ENCODE measurements around the gene HIVEP1. TPM values are rescaled to one million over a fixed set of nuclear protein-coding genes. Genes with fewer than 3 reads are reported as not detected.
A peak's percentile ranks its signal among the peaks of the same experiment; 100 is the strongest.

Gene HIVEP1
- total RNA-seq, 4 donors from 2014 or later, result 15.2 to 26.9 (median 17.6) TPM

DNA sequence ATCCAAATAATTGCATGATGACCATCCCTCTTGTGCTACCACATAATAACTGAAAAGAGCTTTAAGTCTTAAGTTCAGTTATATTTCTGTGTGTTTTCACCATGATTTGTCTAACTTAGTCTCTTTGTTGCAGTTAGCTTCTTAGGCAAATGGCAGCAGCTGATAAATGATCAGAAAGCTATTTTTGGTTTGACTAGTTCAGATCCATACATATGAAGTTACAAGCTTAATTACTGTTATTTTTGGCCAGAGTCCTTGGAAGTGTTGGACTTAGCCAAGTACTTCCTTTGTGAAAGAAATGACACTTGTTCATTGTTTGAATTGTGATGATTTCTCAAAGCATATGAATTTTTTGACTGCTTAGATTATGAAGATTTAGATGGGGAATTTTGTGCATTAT lies 54.2 kb downstream of the HIVEP1 start:
- Histone ChIP-seq H3K4me1 (peaks cover 0 to 15% (median 0%) of the 10 kb centered on the region in 3 donors), H3K4me3 (no peak overlapping the region), H3K27ac (no peak overlapping the region), H3K36me3 (no peaks in the 10 kb centered on the region), H3K9me3 (no peaks in the 10 kb centered on the region), H3K27me3 (no peaks in the 10 kb centered on the region)
- no peak for ATAC-seq
- TF ChIP-seq POLR2AphosphoS5 (IDR thresholded peaks at IDR 0.05) (no peak), POLR2A (IDR thresholded peaks at IDR 0.05) (no peak), EP300 (IDR thresholded peaks at IDR 0.05) (no peak)
- TF ChIP-seq, protein P1, sequence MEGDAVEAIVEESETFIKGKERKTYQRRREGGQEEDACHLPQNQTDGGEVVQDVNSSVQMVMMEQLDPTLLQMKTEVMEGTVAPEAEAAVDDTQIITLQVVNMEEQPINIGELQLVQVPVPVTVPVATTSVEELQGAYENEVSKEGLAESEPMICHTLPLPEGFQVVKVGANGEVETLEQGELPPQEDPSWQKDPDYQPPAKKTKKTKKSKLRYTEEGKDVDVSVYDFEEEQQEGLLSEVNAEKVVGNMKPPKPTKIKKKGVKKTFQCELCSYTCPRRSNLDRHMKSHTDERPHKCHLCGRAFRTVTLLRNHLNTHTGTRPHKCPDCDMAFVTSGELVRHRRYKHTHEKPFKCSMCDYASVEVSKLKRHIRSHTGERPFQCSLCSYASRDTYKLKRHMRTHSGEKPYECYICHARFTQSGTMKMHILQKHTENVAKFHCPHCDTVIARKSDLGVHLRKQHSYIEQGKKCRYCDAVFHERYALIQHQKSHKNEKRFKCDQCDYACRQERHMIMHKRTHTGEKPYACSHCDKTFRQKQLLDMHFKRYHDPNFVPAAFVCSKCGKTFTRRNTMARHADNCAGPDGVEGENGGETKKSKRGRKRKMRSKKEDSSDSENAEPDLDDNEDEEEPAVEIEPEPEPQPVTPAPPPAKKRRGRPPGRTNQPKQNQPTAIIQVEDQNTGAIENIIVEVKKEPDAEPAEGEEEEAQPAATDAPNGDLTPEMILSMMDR (IDR thresholded peaks at IDR 0.05), result no peak

- Histone ChIP-seq H3K27me3 (no peaks in the 10 kb centered on the region), H3K9me3 (no peaks in the 10 kb centered on the region), H3K4me3 (no peak overlapping the region), H3K4me1 (peaks cover 0 to 15% (median 0%) of the 10 kb centered on the region in 3 donors), H3K27ac (no peak overlapping the region), H3K36me3 (no peaks in the 10 kb centered on the region)
- TF ChIP-seq, protein P1 (IDR thresholded peaks at IDR 0.05), result no peak
- ATAC-seq, result no peak
- 92 to 94% methylated on average over 3 to 6 of the region's 6 CpGs for WGBS, 2 donors (ENCODE audit: low coverage in 1 of 2)
Observed at GRCh38 chr6:12068899-12069557, 56.9 kb downstream of the HIVEP1 start.

DNA sequence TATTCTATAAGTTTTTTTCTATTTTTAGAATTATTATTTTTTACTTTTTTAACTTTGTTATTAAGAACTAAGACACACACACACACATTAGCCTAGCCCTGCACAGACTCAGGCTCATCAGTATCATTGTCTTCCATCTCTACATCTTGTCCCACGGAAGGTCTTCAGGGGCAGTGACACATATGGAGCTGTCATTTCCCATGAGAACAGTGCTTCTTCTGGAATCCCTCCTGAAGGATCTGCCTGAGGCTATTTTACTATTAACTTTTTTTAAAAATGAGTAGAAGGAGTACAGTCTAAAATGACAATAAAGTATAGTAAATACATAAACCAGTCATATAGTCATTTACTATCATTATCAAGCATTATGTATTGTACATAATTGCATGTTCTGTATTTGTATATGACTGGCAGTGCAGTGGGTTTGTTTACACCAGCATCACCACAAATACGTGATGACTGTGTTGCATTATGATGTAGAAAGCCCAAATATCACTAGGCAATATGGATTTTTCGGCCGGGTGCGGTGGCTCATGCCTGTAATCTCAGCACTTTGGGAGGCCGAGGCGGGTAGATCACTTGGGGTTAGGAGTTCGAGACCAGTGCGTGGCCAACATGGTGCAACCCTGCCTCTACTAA lies 57.9 kb downstream of the HIVEP1 start:
- Histone ChIP-seq H3K9me3 (no peaks in the 10 kb centered on the region), H3K36me3 (no peaks in the 10 kb centered on the region), H3K4me1 (peaks cover 0 to 19% (median 0%) of the 10 kb centered on the region in 3 donors), H3K4me3 (no peak overlapping the region), H3K27me3 (no peaks in the 10 kb centered on the region), H3K27ac (no peak overlapping the region)
- TF ChIP-seq POLR2AphosphoS5 (IDR thresholded peaks at IDR 0.05), result no peak
- TF ChIP-seq POLR2A (IDR thresholded peaks at IDR 0.05), result no peak
- TF ChIP-seq, protein P1 (IDR thresholded peaks at IDR 0.05), result no peak
- no peak for TF ChIP-seq EP300 (IDR thresholded peaks at IDR 0.05)
- ATAC-seq, result no peak
- 95% methylated on average over 9 of the region's 9 CpGs for WGBS, 2 donors (ENCODE audit: low coverage in 1 of 2)

- H3K27ac ChIP-seq, result no peak overlapping the region
- H3K36me3 ChIP-seq, result no peaks in the 10 kb centered on the region
- H3K9me3 ChIP-seq, result no peaks in the 10 kb centered on the region
- H3K4me1 ChIP-seq, result peaks cover 0 to 15% (median 0%) of the 10 kb centered on the region in 3 donors
- ATAC-seq, result no peak
- H3K4me3 ChIP-seq, result no peak overlapping the region
- TF ChIP-seq, protein P1 (IDR thresholded peaks at IDR 0.05), result no peak
- no peaks in the 10 kb centered on the region for H3K27me3 ChIP-seq
- WGBS, 2 donors (ENCODE audit: low coverage in 1 of 2), result 72 to 88% methylated on average over 2 of the region's 2 CpGs
Observed at GRCh38 chr6:12071064-12071615, 59.0 kb downstream of the HIVEP1 start.

- Histone ChIP-seq H3K27me3 (no peaks in the 10 kb centered on the region), H3K4me3 (no peak overlapping the region), H3K4me1 (peaks cover 0 to 10% (median 0%) of the 10 kb centered on the region in 3 donors), H3K36me3 (no peaks in the 10 kb centered on the region), H3K27ac (no peak overlapping the region), H3K9me3 (no peaks in the 10 kb centered on the region)
- 54 to 66% methylated on average over 5 to 9 of the region's 9 CpGs for WGBS, 2 donors (ENCODE audit: low coverage in 1 of 2)
- no peak for ATAC-seq
- TF ChIP-seq, protein P1 (IDR thresholded peaks at IDR 0.05), result peak in 3 of 4 experiments; percentile 24 to 47 (median 40)
- no peak for TF ChIP-seq EP300 (IDR thresholded peaks at IDR 0.05)
Observed at GRCh38 chr6:12075067-12075563, 63.0 kb downstream of the HIVEP1 start.
